ENCODE measurements around the gene MAPK8IP3.

The MAPK8IP3 gene

DNA sequence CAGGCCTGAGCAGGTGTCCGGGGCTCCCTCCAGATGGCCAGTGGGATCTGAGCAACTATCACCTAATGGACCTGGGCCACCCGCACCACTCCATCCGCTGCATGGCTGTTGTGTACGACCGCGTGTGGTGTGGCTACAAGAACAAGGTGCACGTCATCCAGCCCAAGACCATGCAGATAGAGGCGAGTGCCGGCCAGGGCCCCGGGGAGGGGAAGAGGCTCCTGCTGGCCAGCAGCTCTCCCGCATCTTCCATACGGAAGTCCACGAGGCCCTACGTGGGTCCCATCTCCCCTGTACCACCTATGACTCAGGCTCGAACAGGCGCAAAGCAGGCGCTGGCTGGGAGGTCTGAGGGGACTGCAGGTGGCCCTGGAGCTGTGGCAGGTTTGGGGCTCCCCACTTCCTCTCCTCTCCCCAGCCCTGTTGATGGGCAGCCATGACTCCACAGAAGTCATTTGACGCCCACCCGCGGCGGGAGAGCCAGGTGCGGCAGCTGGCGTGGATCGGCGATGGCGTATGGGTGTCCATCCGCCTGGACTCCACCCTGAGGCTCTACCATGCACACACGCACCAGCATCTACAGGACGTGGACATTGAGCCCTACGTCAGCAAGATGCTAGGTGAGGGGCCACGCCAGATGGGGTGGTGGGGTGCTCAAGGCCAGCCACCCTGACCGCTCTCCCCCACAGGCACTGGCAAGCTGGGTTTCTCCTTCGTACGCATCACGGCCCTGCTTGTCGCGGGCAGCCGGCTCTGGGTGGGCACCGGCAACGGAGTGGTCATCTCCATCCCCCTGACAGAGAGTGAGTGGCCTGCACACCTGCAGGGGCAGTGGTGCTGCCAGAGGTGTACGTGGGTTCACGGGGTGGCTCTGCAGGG is 61.4 kb downstream of the MAPK8IP3 start:
- Mint-ChIP-seq H3K4me3 (no peak overlapping the region), H3K27ac (peak overlapping the region; percentile 32), H3K4me1 (peaks cover 14% of the 10 kb centered on the region), H3K9me3 (no peaks in the 10 kb centered on the region), H3K36me3 (peaks cover 43% of the 10 kb centered on the region)
- ATAC-seq: no peak
- DNase-seq (ENCODE audit: low spot score in 2 of 2): no peak

DNA sequence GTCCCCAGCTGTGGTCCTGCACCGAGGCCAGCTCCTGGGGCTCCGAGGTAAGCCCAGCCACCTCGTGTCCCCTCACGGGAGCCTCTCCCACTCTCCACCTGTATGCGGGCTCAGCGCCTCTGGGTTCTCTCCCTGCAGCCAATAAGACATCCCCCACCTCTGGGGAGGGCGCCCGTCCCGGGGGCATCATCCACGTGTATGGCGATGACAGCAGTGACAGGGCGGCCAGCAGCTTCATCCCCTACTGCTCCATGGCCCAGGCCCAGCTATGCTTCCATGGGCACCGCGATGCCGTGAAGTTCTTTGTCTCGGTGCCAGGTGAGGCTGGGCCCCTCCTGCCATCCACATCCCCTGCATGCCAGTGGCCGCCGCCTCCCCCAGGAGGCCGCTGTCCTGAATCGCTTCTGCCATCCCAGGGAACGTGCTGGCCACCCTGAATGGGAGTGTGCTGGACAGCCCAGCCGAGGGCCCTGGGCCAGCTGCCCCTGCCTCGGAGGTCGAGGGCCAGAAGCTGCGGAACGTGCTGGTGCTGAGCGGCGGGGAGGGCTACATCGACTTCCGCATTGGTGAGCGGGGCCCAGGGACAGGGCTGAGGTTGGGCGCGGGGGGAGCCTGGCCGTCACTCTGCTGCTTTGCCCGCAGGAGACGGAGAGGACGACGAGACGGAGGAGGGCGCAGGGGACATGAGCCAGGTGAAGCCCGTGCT is 62.2 kb downstream of the MAPK8IP3 start:
- H3K9me3 Mint-ChIP-seq: no peaks in the 10 kb centered on the region

GRCh38 chr16:1768767-1769401 is 62.9 kb downstream of the MAPK8IP3 start:
- no peaks in the 10 kb centered on the region for H3K9me3 Mint-ChIP-seq
- peak overlapping the region; percentile 76 for H3K27ac Mint-ChIP-seq
- DNase-seq (ENCODE audit: low spot score in 2 of 2) (no peak), ATAC-seq (no peak)
- peaks cover 15% of the 10 kb centered on the region for H3K4me1 Mint-ChIP-seq
- H3K36me3 Mint-ChIP-seq: peaks cover 52% of the 10 kb centered on the region
- no peak overlapping the region for H3K4me3 Mint-ChIP-seq

More for the DNA sequence above, 62.2 kb downstream of the MAPK8IP3 start:
- DNase-seq (ENCODE audit: low spot score in 2 of 2): no peak
- Mint-ChIP-seq H3K27ac (no peak overlapping the region), H3K4me1 (peaks cover 15% of the 10 kb centered on the region), H3K36me3 (peaks cover 51% of the 10 kb centered on the region), H3K4me3 (no peak overlapping the region)
- ATAC-seq: no peak

GRCh38 chr16:1769402-1770300 is 63.7 kb downstream of the MAPK8IP3 start:
- Mint-ChIP-seq H3K36me3 (peaks cover 52% of the 10 kb centered on the region), H3K9me3 (no peaks in the 10 kb centered on the region), H3K27ac (peak overlapping the region; percentile 76), H3K4me1 (peaks cover 15% of the 10 kb centered on the region), H3K4me3 (peak overlapping the region; percentile 96)
- ATAC-seq (no peak), DNase-seq (ENCODE audit: low spot score in 2 of 2) (no peak)

DNA sequence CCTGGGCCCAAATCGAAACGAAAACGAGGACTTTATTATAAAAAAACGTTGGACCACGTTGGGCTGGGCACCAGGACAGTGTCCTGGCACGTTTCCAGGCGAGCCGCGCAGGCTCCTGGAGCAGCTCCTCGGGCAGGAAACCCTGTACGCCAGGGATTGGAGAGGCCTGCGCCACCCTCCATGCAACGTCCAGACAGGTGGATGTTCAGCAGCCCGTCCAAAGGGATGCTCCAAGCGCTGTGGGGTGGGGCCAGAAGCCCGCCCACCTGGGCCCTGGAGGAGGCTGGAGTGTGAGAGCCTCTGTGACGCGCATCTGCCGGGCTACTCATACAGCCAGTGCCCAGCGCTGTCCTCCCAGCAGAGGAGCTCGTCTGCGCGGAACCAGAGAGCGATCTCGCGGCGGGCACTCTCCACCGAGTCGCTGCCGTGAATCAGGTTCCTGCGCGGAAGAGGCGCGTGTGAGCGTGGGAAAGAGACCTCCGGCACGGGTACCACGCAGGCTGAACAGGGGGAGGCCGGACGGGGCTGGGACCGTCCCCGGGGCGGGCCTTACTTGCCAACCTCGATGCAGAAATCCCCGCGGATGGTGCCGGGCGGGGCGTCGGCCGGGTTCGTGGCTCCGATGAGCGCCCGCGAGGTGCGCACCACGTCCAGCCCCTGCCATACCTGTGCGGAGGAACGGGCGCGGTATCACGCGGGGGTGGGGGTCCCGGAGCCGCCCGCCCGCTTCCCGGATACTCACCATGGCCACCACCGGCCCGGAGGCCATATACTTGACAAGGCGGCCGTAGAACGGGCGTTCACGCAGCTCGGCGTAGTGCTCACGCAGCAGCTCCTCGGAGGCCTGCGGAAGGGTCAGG is 64.6 kb downstream of the MAPK8IP3 start:
- ATAC-seq (peak; percentile 22), DNase-seq (ENCODE audit: low spot score in 2 of 2) (no peak)
- no peaks in the 10 kb centered on the region for H3K9me3 Mint-ChIP-seq
- H3K4me3 Mint-ChIP-seq: peak overlapping the region; percentile 96
- H3K4me1 Mint-ChIP-seq: peaks cover 15% of the 10 kb centered on the region
- H3K27ac Mint-ChIP-seq: peak overlapping the region; percentile 76
- H3K36me3 Mint-ChIP-seq: peaks cover 52% of the 10 kb centered on the region

DNA sequence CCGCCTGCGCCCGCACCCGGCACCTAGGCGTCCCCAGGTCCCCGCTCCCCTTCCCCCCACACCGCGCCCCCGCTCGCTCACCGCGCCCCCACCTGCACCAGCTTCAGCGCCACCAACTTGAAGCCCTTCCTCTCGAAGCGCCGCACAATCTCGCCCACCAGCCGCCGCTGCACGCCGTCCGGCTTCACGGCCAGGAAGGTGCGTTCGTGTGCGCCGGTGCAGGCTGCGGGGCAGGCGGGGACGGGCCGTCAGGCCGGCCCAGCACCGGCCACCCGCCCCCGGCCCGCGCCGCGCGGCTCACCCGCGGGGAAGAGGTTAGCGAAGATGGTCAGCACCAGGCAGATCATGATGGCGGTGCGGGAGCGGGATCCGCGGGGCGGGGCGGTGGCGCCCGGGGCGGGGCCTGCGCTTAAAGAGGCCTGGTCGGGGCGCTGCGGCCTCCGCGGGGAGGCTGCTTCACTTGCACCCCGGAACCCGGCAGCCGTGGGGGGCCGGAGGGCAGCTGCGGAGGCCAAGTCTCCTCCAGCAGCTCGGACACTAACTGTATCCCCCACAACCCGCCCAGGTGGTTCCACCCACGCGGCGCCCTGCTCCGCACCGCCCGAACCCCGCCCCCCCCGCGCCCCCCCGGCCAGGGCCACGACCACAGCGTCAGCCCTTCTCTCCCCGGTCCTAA is 65.3 kb downstream of the MAPK8IP3 start, which contains the start of gene NME3:
NME3 (minus strand) TSS at position 356 of the 676 bp plus-strand sequence; CDS start at position 347, 9 bp downstream.
- ATAC-seq (peak; percentile 62), DNase-seq (ENCODE audit: low spot score in 2 of 2) (peak; percentile 69 to 91)
- H3K4me1 Mint-ChIP-seq: peaks cover 15% of the 10 kb centered on the region
- H3K4me3 Mint-ChIP-seq: peak within 1 kb of the TSS; percentile 96
- no peaks in the 10 kb centered on the region for H3K9me3 Mint-ChIP-seq
- peak within 1 kb of the TSS; percentile 93 for H3K27ac Mint-ChIP-seq
- peaks cover 54% of the 10 kb centered on the region for H3K36me3 Mint-ChIP-seq

DNA sequence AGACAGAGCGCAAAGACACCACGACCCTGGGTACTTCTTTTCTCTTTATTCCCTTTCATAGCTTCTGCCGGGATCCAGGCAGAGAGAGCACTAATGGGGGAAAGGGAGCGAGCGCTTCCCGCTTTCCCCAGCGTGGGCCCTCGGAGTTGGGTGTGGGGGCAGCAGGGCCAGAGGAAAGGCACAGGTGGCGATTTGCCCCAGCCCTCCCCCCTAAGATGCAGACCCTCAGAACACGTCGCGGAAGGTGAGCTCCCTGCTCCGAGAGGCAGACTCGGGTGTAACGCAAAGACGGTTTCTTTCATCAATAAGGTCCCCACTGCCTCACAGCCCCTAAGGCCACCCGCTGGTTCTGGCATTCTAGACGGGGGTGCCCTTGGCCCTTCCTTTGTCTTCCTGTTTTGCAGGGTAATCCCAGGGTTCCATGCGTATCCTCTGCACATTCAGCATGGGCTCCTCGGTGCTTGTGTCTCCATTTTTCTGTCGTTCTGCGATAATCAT is 65.9 kb downstream of the MAPK8IP3 start:
- H3K4me1 Mint-ChIP-seq: peaks cover 15% of the 10 kb centered on the region
- DNase-seq (ENCODE audit: low spot score in 2 of 2) (peak in 1 of 2 donors; percentile 73), ATAC-seq (no peak)
- no peaks in the 10 kb centered on the region for H3K9me3 Mint-ChIP-seq
- peaks cover 59% of the 10 kb centered on the region for H3K36me3 Mint-ChIP-seq
- peak overlapping the region; percentile 93 for H3K27ac Mint-ChIP-seq
- H3K4me3 Mint-ChIP-seq: peak overlapping the region; percentile 96

GRCh38 chr16:1772362-1772907 is 66.4 kb downstream of the MAPK8IP3 start, which contains the start of gene EME2:
TSS of gene EME2 (plus strand) at chr16:1772810. CDS start at chr16:1773228, 418 bp downstream.
- no peaks in the 10 kb centered on the region for H3K9me3 Mint-ChIP-seq
- ATAC-seq (peak; percentile 39), DNase-seq (ENCODE audit: low spot score in 2 of 2) (peak in 1 of 2 donors; percentile 73)
- peak within 1 kb of the TSS; percentile 96 for H3K4me3 Mint-ChIP-seq
- peaks cover 59% of the 10 kb centered on the region for H3K36me3 Mint-ChIP-seq
- peaks cover 15% of the 10 kb centered on the region for H3K4me1 Mint-ChIP-seq
- H3K27ac Mint-ChIP-seq: peak within 1 kb of the TSS; percentile 93

- peak; percentile 79 to 89 for DNase-seq (ENCODE audit: low spot score in 2 of 2)
- Mint-ChIP-seq H3K4me1 (peaks cover 15% of the 10 kb centered on the region), H3K27ac (peak within 1 kb of the TSS; percentile 93)
Observed at GRCh38 chr16:1772908-1773702, 67.1 kb downstream of the MAPK8IP3 start, which contains the start of gene MRPS34. TSS of gene MRPS34 (minus strand) at chr16:1773134. CDS start at chr16:1773119, 15 bp downstream.

GRCh38 chr16:1773703-1774447 is 67.9 kb downstream of the MAPK8IP3 start:
- no peaks in the 10 kb centered on the region for H3K9me3 Mint-ChIP-seq
- ATAC-seq: peak; percentile 4
- peaks cover 16% of the 10 kb centered on the region for H3K4me1 Mint-ChIP-seq
- peak overlapping the region; percentile 96 for H3K4me3 Mint-ChIP-seq
- peaks cover 47% of the 10 kb centered on the region for H3K36me3 Mint-ChIP-seq
- peak overlapping the region; percentile 93 for H3K27ac Mint-ChIP-seq
- DNase-seq (ENCODE audit: low spot score in 2 of 2): no peak

More at GRCh38 chr16:1772908-1773702, 67.1 kb downstream of the MAPK8IP3 start, which contains the start of gene MRPS34:
- ATAC-seq: peak; percentile 75
- no peaks in the 10 kb centered on the region for H3K9me3 Mint-ChIP-seq
- peak within 1 kb of the TSS; percentile 96 for H3K4me3 Mint-ChIP-seq
- H3K36me3 Mint-ChIP-seq: peaks cover 52% of the 10 kb centered on the region

DNA sequence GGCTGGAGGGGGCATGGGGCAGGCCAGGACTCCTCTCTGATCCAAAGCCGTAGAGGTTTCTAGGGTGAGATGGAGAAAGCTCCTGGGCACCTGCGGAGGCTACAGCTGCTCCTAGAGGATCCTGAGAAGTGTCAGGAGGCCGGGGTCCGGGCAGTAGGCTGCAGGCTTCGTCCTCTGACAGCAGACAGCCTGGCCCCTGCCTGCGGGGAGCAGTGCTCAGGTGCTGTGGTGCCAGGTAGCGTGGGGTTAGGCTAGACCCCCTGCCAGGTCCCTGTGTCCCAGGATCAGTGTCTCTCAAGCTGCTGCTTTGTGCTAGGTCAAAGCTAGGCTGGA is 68.4 kb downstream of the MAPK8IP3 start:
- ATAC-seq: no peak
- no peaks in the 10 kb centered on the region for H3K9me3 Mint-ChIP-seq
- H3K36me3 Mint-ChIP-seq: peaks cover 46% of the 10 kb centered on the region
- peak overlapping the region; percentile 96 for H3K4me3 Mint-ChIP-seq
- no peak for DNase-seq (ENCODE audit: low spot score in 2 of 2)
- no peak overlapping the region for H3K27ac Mint-ChIP-seq
- H3K4me1 Mint-ChIP-seq: peaks cover 21% of the 10 kb centered on the region

Data from stimulated activated effector memory CD8-positive, alpha-beta T cell treated with anti-CD3 and anti-CD28 coated beads, Interleukin-12 subunit alpha, Interleukin-12 subunit beta, amount 100 ng/mL, for 72 hours (primary cell).